K562 (cell line): ENCODE results near the gene ORMDL2. TPM values are rescaled to one million over a fixed set of nuclear protein-coding genes. Genes with fewer than 3 reads are reported as not detected.

Experiments used
- ZBTB8A ChIP-seq: fragments of 450-650 bp; IDR thresholded peaks from 2 replicates; pipeline ENCODE4 v1.6.1; 2018; ENCODE audit warnings: mild to moderate bottlenecking, moderate library complexity; ENCODE audit not compliant: partially characterized antibody
- ZNF311 ChIP-seq: fragments of 250-450 bp; sonication (Bioruptor Pico); IDR thresholded peaks from 2 replicates; pipeline ENCODE4 v1.4.0; 2020; ENCODE audit warnings: mild to moderate bottlenecking, moderate library complexity
- polyA plus RNA-seq, 8 experiments: library from polyadenylated mRNA; depleted of rRNA in 4 of 8; stranded (reverse) in 5 of 8; unstranded in 3 of 8; fragments of >200 nt; fragmentation: Nextera tagmentation in 2 of 8; fragmentation: Illumina TruSeq in 1 of 8; extraction: Ambion mirVana in 2 of 8; extraction: Trizol in 1 of 8; gene quantifications; 2 replicates each; pipeline versions ENCODE4 v1.2.1 to v1.2.3, GENCODE V29; 2011 to 2014; ENCODE audit warnings: inconsistent platforms in 1 of 8, missing spikeins in 1 of 8
- total RNA-seq, 7 experiments: library from RNA; depleted of rRNA in 6 of 7; stranded (reverse); fragments of >200 nt in 6 of 7; fragmentation: Illumina TruSeq in 2 of 7; extraction: Trizol in 2 of 7; gene quantifications; 2 replicates each; pipeline versions ENCODE4 v1.2.1 to v1.2.3, GENCODE V29; 2011 to 2021; ENCODE audit warnings: low replicate concordance in 1 of 7
- TF ChIP-seq, protein P1 (sequence below), 3 experiments: IDR thresholded peaks in 2 of 3; conservative IDR thresholded peaks in 1 of 3; 2 replicates each; pipeline ENCODE4 v1.5.1; 2011 to 2012; ENCODE audit warnings: low read length in 3 of 3, mild to moderate bottlenecking in 3 of 3, control low read depth in 2 of 3, improper control_type of control experiment in 1 of 3, inconsistent platforms in 1 of 3, low read depth in 1 of 3, mixed read lengths in 1 of 3, moderate library complexity in 1 of 3; ENCODE audit not compliant: insufficient read depth in 2 of 3
- TF ChIP-seq, protein P2 (sequence below): fragments of 450-650 bp; formaldehyde crosslinking; IDR thresholded peaks from 2 replicates; pipeline ENCODE4 v1.4.0; 2022; ENCODE audit warnings: mild to moderate bottlenecking, moderate library complexity
- TF ChIP-seq, protein P3 (sequence below): IDR thresholded peaks from 2 replicates; pipeline ENCODE4 v1.6.1; 2012; ENCODE audit warnings: low read depth, low read length, improper control_type of control experiment, borderline replicate concordance
- TF ChIP-seq, protein P4 (sequence below): sonication (generic); formaldehyde crosslinking; IDR thresholded peaks from 2 replicates; pipeline ENCODE4 v1.8.1; 2022; ENCODE audit warnings: missing genetic modification reagents

ORMDL2 gene
- total and polyA plus RNA-seq, 9 of the 15 experiments (the other 6 are each of a cell fraction or from before 2014, with no cell fraction given) = 9.9 to 113 (median 34.4) TPM

DNA sequence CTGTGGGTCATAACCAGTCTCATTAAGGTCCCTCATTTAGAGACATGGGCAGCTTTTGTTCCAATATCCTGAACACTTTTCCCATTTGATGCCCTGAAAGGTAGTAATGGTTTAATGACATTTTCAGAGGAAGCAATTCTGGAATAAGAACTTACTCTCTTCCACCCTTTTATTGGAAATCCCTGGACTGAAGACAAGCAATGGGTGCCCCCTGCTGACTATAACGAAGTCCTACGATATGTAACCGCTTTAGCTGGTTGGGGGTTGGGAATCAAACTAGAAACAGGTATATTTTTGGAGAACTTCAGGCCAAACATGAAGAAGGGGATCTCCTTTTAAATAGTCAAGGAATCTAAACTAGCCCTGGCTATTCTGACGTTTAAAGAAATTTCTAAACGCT is 20.8 kb upstream of the ORMDL2 start (continued):
- TF ChIP-seq, protein P1, sequence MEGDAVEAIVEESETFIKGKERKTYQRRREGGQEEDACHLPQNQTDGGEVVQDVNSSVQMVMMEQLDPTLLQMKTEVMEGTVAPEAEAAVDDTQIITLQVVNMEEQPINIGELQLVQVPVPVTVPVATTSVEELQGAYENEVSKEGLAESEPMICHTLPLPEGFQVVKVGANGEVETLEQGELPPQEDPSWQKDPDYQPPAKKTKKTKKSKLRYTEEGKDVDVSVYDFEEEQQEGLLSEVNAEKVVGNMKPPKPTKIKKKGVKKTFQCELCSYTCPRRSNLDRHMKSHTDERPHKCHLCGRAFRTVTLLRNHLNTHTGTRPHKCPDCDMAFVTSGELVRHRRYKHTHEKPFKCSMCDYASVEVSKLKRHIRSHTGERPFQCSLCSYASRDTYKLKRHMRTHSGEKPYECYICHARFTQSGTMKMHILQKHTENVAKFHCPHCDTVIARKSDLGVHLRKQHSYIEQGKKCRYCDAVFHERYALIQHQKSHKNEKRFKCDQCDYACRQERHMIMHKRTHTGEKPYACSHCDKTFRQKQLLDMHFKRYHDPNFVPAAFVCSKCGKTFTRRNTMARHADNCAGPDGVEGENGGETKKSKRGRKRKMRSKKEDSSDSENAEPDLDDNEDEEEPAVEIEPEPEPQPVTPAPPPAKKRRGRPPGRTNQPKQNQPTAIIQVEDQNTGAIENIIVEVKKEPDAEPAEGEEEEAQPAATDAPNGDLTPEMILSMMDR (IDR thresholded peaks at IDR 0.05 in 2 of 3, conservative IDR thresholded peaks at IDR 0.05 in 1 of 3; ENCODE audit: insufficient read depth in 2 of 3, low read depth in 1 of 3, low read length in 3 of 3) = peak; percentile 48 to 71 (median 54)
- TF ChIP-seq ZNF311 (CRISPR knock-in tag) (no peak), ZBTB8A (no peak)
- TF ChIP-seq, protein P2, sequence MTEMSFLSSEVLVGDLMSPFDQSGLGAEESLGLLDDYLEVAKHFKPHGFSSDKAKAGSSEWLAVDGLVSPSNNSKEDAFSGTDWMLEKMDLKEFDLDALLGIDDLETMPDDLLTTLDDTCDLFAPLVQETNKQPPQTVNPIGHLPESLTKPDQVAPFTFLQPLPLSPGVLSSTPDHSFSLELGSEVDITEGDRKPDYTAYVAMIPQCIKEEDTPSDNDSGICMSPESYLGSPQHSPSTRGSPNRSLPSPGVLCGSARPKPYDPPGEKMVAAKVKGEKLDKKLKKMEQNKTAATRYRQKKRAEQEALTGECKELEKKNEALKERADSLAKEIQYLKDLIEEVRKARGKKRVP = no peak
- TF ChIP-seq, protein P3, sequence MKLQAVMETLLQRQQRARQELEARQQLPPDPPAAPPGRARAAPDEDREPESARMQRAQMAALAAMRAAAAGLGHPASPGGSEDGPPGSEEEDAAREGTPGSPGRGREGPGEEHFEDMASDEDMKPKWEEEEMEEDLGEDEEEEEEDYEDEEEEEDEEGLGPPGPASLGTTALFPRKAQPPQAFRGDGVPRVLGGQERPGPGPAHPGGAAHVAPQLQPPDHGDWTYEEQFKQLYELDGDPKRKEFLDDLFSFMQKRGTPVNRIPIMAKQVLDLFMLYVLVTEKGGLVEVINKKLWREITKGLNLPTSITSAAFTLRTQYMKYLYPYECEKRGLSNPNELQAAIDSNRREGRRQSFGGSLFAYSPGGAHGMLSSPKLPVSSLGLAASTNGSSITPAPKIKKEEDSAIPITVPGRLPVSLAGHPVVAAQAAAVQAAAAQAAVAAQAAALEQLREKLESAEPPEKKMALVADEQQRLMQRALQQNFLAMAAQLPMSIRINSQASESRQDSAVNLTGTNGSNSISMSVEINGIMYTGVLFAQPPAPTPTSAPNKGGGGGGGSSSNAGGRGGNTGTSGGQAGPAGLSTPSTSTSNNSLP = 0 out of 2 replicates have a peak, but pooled peaks have one; percentile 39
- TF ChIP-seq, protein P4, sequence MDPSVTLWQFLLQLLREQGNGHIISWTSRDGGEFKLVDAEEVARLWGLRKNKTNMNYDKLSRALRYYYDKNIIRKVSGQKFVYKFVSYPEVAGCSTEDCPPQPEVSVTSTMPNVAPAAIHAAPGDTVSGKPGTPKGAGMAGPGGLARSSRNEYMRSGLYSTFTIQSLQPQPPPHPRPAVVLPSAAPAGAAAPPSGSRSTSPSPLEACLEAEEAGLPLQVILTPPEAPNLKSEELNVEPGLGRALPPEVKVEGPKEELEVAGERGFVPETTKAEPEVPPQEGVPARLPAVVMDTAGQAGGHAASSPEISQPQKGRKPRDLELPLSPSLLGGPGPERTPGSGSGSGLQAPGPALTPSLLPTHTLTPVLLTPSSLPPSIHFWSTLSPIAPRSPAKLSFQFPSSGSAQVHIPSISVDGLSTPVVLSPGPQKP (CRISPR knock-in tag) = no peak
- TF ChIP-seq, all 486 proteins: peak for 5
